Kidney epithelial cell (primary cell): ENCODE measurements around the gene ZEB2. TPM values are rescaled to one million over a fixed set of nuclear protein-coding genes. Genes with fewer than 3 reads are reported as not detected.

Source experiments
- DNase-seq: peaks from one replicate; pipeline ENCODE4 v3.0.0-alpha.2; 2010; ENCODE audit warnings: low read depth
- H3K27me3 ChIP-seq: 2 replicates; pipeline ENCODE4 v1.6.0; 2011; ENCODE audit warnings: low read length; ENCODE audit not compliant: control insufficient read depth, insufficient read depth
- H3K36me3 ChIP-seq: 2 replicates; pipeline ENCODE4 v1.5.1; 2011; ENCODE audit warnings: low read length; ENCODE audit not compliant: control insufficient read depth, insufficient read depth
- H3K4me3 ChIP-seq: 2 replicates; pipeline ENCODE4 v1.5.1; 2011; ENCODE audit warnings: low read depth, mild to moderate bottlenecking, control low read depth, low read length
- CTCF ChIP-seq: IDR thresholded peaks from 2 replicates; pipeline ENCODE4 v1.5.1; 2011; ENCODE audit warnings: mild to moderate bottlenecking, moderate library complexity, low read length, control low read depth, inconsistent platforms; ENCODE audit not compliant: insufficient read depth, poor library complexity, severe bottlenecking
- total RNA-seq: library from RNA; depleted of rRNA; stranded (reverse); fragments of >200 nt; gene quantifications from 2 replicates; pipeline ENCODE4 v1.2.3, GENCODE V29; 2015

ZEB2 gene
- total RNA-seq, 1 donor from 2014 or later = 14.7 TPM

- H3K36me3 ChIP-seq = no peaks in the 10 kb centered on the region
- no peak for DNase-seq
Observed at GRCh38 chr2:144354953-144355352, 165.0 kb downstream of the ZEB2 start.

DNA sequence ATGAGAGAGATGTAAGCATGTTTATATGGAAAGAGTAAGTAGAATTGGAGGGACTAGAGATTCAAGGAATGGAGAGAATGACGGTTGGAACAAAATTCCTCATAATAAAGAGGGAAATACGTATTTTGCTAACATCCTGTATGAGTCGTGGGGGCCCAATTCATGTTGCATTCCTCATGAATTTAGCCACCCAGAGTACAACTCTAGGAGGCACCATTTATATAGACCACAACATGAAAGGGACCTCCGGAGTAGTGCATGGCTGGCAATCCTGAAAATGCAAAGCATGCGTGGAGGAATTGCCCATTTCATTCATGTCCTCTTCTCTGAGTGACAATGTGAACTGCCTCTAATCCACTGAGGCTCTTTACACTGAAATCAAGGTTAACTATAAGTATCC lies 168.2 kb downstream of the ZEB2 start:
- TF ChIP-seq CTCF = no peak
- Histone ChIP-seq H3K36me3 (no peaks in the 10 kb centered on the region), H3K27me3 (no peaks in the 10 kb centered on the region), H3K4me3 (no peak overlapping the region)
- DNase-seq = no peak

More at GRCh38 chr2:144354953-144355352, 165.0 kb downstream of the ZEB2 start:
- Histone ChIP-seq H3K4me3 (no peak overlapping the region), H3K27me3 (no peaks in the 10 kb centered on the region)
- TF ChIP-seq CTCF = no peak

- TF ChIP-seq CTCF = no peak
- no peak overlapping the region for H3K4me3 ChIP-seq
- H3K27me3 ChIP-seq = no peaks in the 10 kb centered on the region
- H3K36me3 ChIP-seq = no peaks in the 10 kb centered on the region
- no peak for DNase-seq
Observed at GRCh38 chr2:144350151-144350802, 169.6 kb downstream of the ZEB2 start.

DNA sequence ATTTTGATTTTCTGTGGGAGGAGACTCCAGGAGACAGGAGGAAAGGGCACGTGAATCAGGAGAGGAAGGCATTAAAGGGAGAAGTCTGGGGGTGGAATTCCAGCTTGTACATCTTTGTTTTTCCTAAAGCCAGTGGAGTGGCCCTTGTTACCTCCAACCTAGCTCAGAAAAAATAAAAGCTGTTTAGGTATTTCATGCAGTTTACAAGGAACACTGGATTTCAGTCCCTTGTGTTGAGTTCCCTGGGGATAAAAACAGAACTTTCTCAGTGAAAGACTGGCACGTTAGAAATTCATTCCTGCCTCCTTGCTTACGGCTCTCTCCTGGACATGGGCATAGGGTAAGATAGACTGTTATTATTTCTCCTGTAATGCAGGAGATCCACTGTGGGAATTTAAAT lies 170.2 kb downstream of the ZEB2 start:
- no peak for TF ChIP-seq CTCF
- Histone ChIP-seq H3K36me3 (no peaks in the 10 kb centered on the region), H3K4me3 (no peak overlapping the region), H3K27me3 (no peaks in the 10 kb centered on the region)
- no peak for DNase-seq

DNA sequence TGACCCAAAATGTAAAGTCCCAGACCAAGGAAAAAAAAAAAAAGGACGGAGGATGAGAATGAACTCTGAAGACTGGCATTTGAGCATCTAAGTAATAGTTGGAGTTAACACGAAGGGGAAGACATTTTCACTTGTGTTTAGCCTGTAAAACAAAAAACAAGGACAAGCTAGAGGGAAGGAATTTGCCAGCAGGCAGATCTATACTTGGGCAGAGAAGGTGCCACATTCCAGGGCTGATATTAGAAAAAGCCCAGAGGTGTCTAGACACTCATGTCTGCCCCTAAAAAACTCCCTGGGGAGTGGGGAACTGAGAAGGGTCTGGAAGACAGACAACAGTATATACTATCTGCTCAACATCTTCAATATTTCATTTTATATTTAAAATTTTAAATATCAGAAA lies 171.1 kb downstream of the ZEB2 start:
- no peak overlapping the region for H3K4me3 ChIP-seq
- TF ChIP-seq CTCF = no peak
- no peaks in the 10 kb centered on the region for H3K27me3 ChIP-seq
- H3K36me3 ChIP-seq = no peaks in the 10 kb centered on the region
- DNase-seq = no peak

DNA sequence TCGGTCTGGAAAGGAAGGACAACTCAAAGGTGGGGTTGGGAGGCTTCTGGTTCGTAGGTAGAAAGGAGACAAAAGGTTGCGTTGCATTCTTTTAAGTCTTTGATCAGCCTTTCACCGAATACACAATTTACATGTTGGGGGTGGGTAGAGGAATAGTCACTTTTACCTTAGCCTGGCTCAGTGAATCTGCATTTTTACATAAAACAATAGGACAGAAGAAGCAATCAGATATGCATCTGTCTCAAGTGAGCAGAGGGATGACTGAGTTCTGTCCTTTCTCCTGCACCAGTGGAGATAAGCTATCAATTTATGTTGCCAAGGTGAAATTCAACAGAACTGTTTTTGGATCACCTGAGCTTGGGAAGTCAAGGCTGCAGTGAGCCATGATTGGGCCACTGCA lies 173.7 kb downstream of the ZEB2 start:
- no peak for TF ChIP-seq CTCF
- Histone ChIP-seq H3K27me3 (no peaks in the 10 kb centered on the region), H3K36me3 (no peaks in the 10 kb centered on the region), H3K4me3 (no peak overlapping the region)
- DNase-seq = no peak
